CD4-positive, CD25-positive, alpha-beta regulatory T cell (primary cell): ENCODE results near the gene MED20. TPM values are rescaled to one million over a fixed set of nuclear protein-coding genes. Genes with fewer than 3 reads are reported as not detected.

ENCODE experiments used
- ATAC-seq, 2 donors: fragments of 150-1000 bp; cut with Tn5 transposase; one replicate each; pipeline ENCODE4 v1.10.0; 2021; ENCODE audit warnings: low read depth in 2 of 2, moderate number of reproducible peaks in 2 of 2, moderate library complexity in 1 of 2
- DNase-seq, 3 donors: peaks; one replicate each; pipeline versions ENCODE4 v3.0.0 to v3.0.0-alpha.2; 2012 to 2022; ENCODE audit warnings: mixed read lengths in 1 of 3
- H3K27ac ChIP-seq: one replicate; pipeline ENCODE4 v1.7.0; 2013; ENCODE audit warnings: mild to moderate bottlenecking, low read length; ENCODE audit not compliant: insufficient read depth, poor library complexity, severe bottlenecking
- H3K27me3 ChIP-seq: one replicate; pipeline ENCODE4 v1.7.0; 2013; ENCODE audit warnings: low read length; ENCODE audit not compliant: control insufficient read depth, insufficient read depth
- H3K36me3 ChIP-seq: one replicate; pipeline ENCODE4 v1.7.0; 2013; ENCODE audit warnings: mild to moderate bottlenecking, low read length, moderate library complexity; ENCODE audit not compliant: control insufficient read depth, insufficient read depth
- H3K4me1 ChIP-seq: 2 replicates; pipeline ENCODE4 v1.7.0; 2013; ENCODE audit warnings: mild to moderate bottlenecking, low read length; ENCODE audit not compliant: insufficient read depth, control insufficient read depth, poor library complexity, severe bottlenecking
- H3K4me3 ChIP-seq: one replicate; pipeline ENCODE4 v1.7.0; 2013; ENCODE audit warnings: low read depth, mild to moderate bottlenecking, low read length, moderate library complexity
- H3K9me3 ChIP-seq, 2 experiments: 1 replicate in 1 of 2; 2 replicates in 1 of 2; pipeline ENCODE4 v1.7.0; 2013; ENCODE audit warnings: low read length in 2 of 2, mild to moderate bottlenecking in 1 of 2, moderate library complexity in 1 of 2; ENCODE audit not compliant: control insufficient read depth in 2 of 2
- H3K27ac Mint-ChIP-seq, 3 donors: one replicate each; pipeline ENCODE4 v1.8.0; 2020 to 2022; ENCODE audit warnings: mild to moderate bottlenecking in 3 of 3, mixed read lengths in 3 of 3, moderate library complexity in 2 of 3
- H3K27me3 Mint-ChIP-seq: one replicate; pipeline ENCODE4 v1.8.0; 2022; ENCODE audit warnings: mild to moderate bottlenecking, mixed read lengths
- H3K36me3 Mint-ChIP-seq: one replicate; pipeline ENCODE4 v1.8.0; 2020; ENCODE audit warnings: mixed read lengths
- H3K4me1 Mint-ChIP-seq, 4 donors: one replicate each; pipeline ENCODE4 v1.8.0; 2020 to 2022; ENCODE audit warnings: mixed read lengths in 4 of 4, mild to moderate bottlenecking in 1 of 4
- H3K4me3 Mint-ChIP-seq, 4 donors: one replicate each; pipeline ENCODE4 v1.8.0; 2020 to 2022; ENCODE audit warnings: mild to moderate bottlenecking in 4 of 4, mixed read lengths in 4 of 4, moderate library complexity in 3 of 4
- H3K9me3 Mint-ChIP-seq, 7 donors: one replicate each; pipeline ENCODE4 v1.8.0; 2020 to 2022; ENCODE audit warnings: mixed read lengths in 7 of 7, mild to moderate bottlenecking in 3 of 7, moderate library complexity in 2 of 7
- polyA plus RNA-seq, 4 donors: library from polyadenylated mRNA; unstranded; fragments of 300-500 nt; fragmentation: Illumina TruSeq; gene quantifications; one replicate each; pipeline ENCODE4 v1.2.3, GENCODE V29; 2021
- total RNA-seq: library from RNA; stranded (reverse); gene quantifications from one replicate; pipeline ENCODE4 v1.2.3, GENCODE V29; 2022

MED20 gene
- total and polyA plus RNA-seq, 5 donors from 2014 or later, result 3.0 to 7.9 (median 5.8) TPM

GRCh38 chr6:41884957-41885356 lies 36.0 kb downstream of the MED20 start:
- no peaks in the 10 kb centered on the region for H3K4me1 Mint-ChIP-seq
- H3K27me3 ChIP-seq, result no peaks in the 10 kb centered on the region
- H3K27ac Mint-ChIP-seq, result no peak overlapping the region
- DNase-seq, result no peak
- H3K4me3 ChIP-seq, result no peak overlapping the region
- no peak overlapping the region for H3K27ac ChIP-seq
- no peaks in the 10 kb centered on the region for H3K9me3 Mint-ChIP-seq
- H3K36me3 ChIP-seq, result no peaks in the 10 kb centered on the region
- H3K9me3 ChIP-seq, result no peaks in the 10 kb centered on the region
- no peaks in the 10 kb centered on the region for H3K4me1 ChIP-seq
- no peaks in the 10 kb centered on the region for H3K27me3 Mint-ChIP-seq
- H3K4me3 Mint-ChIP-seq, result no peak overlapping the region
- no peak for ATAC-seq
- no peaks in the 10 kb centered on the region for H3K36me3 Mint-ChIP-seq

- Histone ChIP-seq H3K4me3 (no peak overlapping the region), H3K36me3 (no peaks in the 10 kb centered on the region), H3K9me3 (no peaks in the 10 kb centered on the region), H3K27ac (no peak overlapping the region), H3K4me1 (no peaks in the 10 kb centered on the region), H3K27me3 (no peaks in the 10 kb centered on the region)
- H3K36me3 Mint-ChIP-seq, result no peaks in the 10 kb centered on the region
- no peak overlapping the region for H3K4me3 Mint-ChIP-seq
- no peaks in the 10 kb centered on the region for H3K9me3 Mint-ChIP-seq
- no peak for ATAC-seq
- H3K27me3 Mint-ChIP-seq, result no peaks in the 10 kb centered on the region
- H3K4me1 Mint-ChIP-seq, result no peaks in the 10 kb centered on the region
- DNase-seq, result no peak
- no peak overlapping the region for H3K27ac Mint-ChIP-seq
These were observed 39.4 kb downstream of the MED20 start for GRCh38 chr6:41881506-41881905.

- H3K27ac ChIP-seq, result no peak overlapping the region
- Mint-ChIP-seq H3K27ac (no peak overlapping the region), H3K9me3 (no peaks in the 10 kb centered on the region), H3K4me3 (no peak overlapping the region), H3K27me3 (no peaks in the 10 kb centered on the region), H3K4me1 (no peaks in the 10 kb centered on the region), H3K36me3 (no peaks in the 10 kb centered on the region)
- H3K36me3 ChIP-seq, result no peaks in the 10 kb centered on the region
- H3K4me1 ChIP-seq, result no peaks in the 10 kb centered on the region
- no peaks in the 10 kb centered on the region for H3K9me3 ChIP-seq
- DNase-seq (no peak), ATAC-seq (no peak)
- no peaks in the 10 kb centered on the region for H3K27me3 ChIP-seq
- no peak overlapping the region for H3K4me3 ChIP-seq
These were observed 42.0 kb downstream of the MED20 start for GRCh38 chr6:41878961-41879405.

- no peak overlapping the region for H3K4me3 Mint-ChIP-seq
- DNase-seq (no peak), ATAC-seq (no peak)
- H3K36me3 Mint-ChIP-seq, result no peaks in the 10 kb centered on the region
- Histone ChIP-seq H3K36me3 (no peaks in the 10 kb centered on the region), H3K4me3 (no peak overlapping the region), H3K27ac (no peak overlapping the region), H3K27me3 (no peaks in the 10 kb centered on the region), H3K9me3 (no peaks in the 10 kb centered on the region), H3K4me1 (no peaks in the 10 kb centered on the region)
- no peaks in the 10 kb centered on the region for H3K9me3 Mint-ChIP-seq
- H3K27ac Mint-ChIP-seq, result no peak overlapping the region
- no peaks in the 10 kb centered on the region for H3K4me1 Mint-ChIP-seq
- no peaks in the 10 kb centered on the region for H3K27me3 Mint-ChIP-seq
These were observed 42.7 kb downstream of the MED20 start for GRCh38 chr6:41878246-41878645.

- Mint-ChIP-seq H3K4me3 (no peak overlapping the region), H3K9me3 (no peaks in the 10 kb centered on the region), H3K27ac (no peak overlapping the region), H3K4me1 (no peaks in the 10 kb centered on the region), H3K36me3 (no peaks in the 10 kb centered on the region), H3K27me3 (no peaks in the 10 kb centered on the region)
- DNase-seq, result no peak
- ATAC-seq, result no peak
- Histone ChIP-seq H3K9me3 (no peaks in the 10 kb centered on the region), H3K27ac (no peak overlapping the region), H3K4me3 (no peak overlapping the region), H3K4me1 (no peaks in the 10 kb centered on the region), H3K27me3 (no peaks in the 10 kb centered on the region), H3K36me3 (no peaks in the 10 kb centered on the region)
These were observed 43.8 kb downstream of the MED20 start for GRCh38 chr6:41877051-41877680.

GRCh38 chr6:41874741-41875140 lies 46.2 kb downstream of the MED20 start:
- ATAC-seq, result no peak
- no peak for DNase-seq

GRCh38 chr6:41872147-41872546 lies 48.8 kb downstream of the MED20 start:
- Mint-ChIP-seq H3K4me3 (no peak overlapping the region), H3K9me3 (no peaks in the 10 kb centered on the region), H3K36me3 (no peaks in the 10 kb centered on the region), H3K4me1 (peaks cover 0 to 2% (median 0%) of the 10 kb centered on the region in 4 donors), H3K27me3 (no peaks in the 10 kb centered on the region), H3K27ac (no peak overlapping the region)
- ATAC-seq (no peak), DNase-seq (no peak)
- no peaks in the 10 kb centered on the region for H3K36me3 ChIP-seq
- H3K27ac ChIP-seq, result no peak overlapping the region
- H3K4me1 ChIP-seq, result peaks cover 5% of the 10 kb centered on the region
- no peaks in the 10 kb centered on the region for H3K27me3 ChIP-seq
- no peaks in the 10 kb centered on the region for H3K9me3 ChIP-seq
- no peak overlapping the region for H3K4me3 ChIP-seq

More at GRCh38 chr6:41874741-41875140, 46.2 kb downstream of the MED20 start:
- no peak overlapping the region for H3K27ac ChIP-seq
- Mint-ChIP-seq H3K27me3 (no peaks in the 10 kb centered on the region), H3K36me3 (no peaks in the 10 kb centered on the region), H3K9me3 (no peaks in the 10 kb centered on the region), H3K4me3 (no peak overlapping the region), H3K27ac (no peak overlapping the region), H3K4me1 (no peaks in the 10 kb centered on the region)
- H3K36me3 ChIP-seq, result no peaks in the 10 kb centered on the region
- no peaks in the 10 kb centered on the region for H3K27me3 ChIP-seq
- no peak overlapping the region for H3K4me3 ChIP-seq
- H3K4me1 ChIP-seq, result no peaks in the 10 kb centered on the region
- H3K9me3 ChIP-seq, result no peaks in the 10 kb centered on the region

- Mint-ChIP-seq H3K27ac (no peak overlapping the region), H3K36me3 (no peaks in the 10 kb centered on the region), H3K27me3 (no peaks in the 10 kb centered on the region), H3K9me3 (no peaks in the 10 kb centered on the region), H3K4me1 (peaks cover 0 to 5% (median 0%) of the 10 kb centered on the region in 4 donors), H3K4me3 (no peak overlapping the region)
- DNase-seq (no peak), ATAC-seq (no peak)
- Histone ChIP-seq H3K27ac (no peak overlapping the region), H3K4me3 (no peak overlapping the region), H3K9me3 (no peaks in the 10 kb centered on the region), H3K4me1 (peaks cover 5% of the 10 kb centered on the region), H3K27me3 (no peaks in the 10 kb centered on the region), H3K36me3 (no peaks in the 10 kb centered on the region)
These were observed 49.2 kb downstream of the MED20 start for GRCh38 chr6:41871691-41872090.
